GM12878 (cell line): ENCODE measurements around the gene MPP1. TPM values are rescaled to one million over a fixed set of nuclear protein-coding genes. Genes with fewer than 3 reads are reported as not detected.
A peak's percentile ranks its signal among the peaks of the same experiment; 100 is the strongest.

Experiments used
- ATAC-seq: fragments of 200-7000 bp; cut with Tn5 transposase; 3 replicates; pipeline ENCODE4 v1.9.1; 2020; ENCODE audit warnings: mild to moderate bottlenecking, moderate library complexity
- BruUV-seq: library from RNA; stranded (reverse); fragments of 400-500 nt; replicated peaks from 2 replicates; lab custom pipeline; 2021; lab: Mats Ljungman, UMichigan
- CTCF ChIA-PET: fragments of 300-600 bp; sonication (Branson Sonifier 250); formaldehyde crosslinking; extraction: SDS; loops from one replicate; lab custom pipeline; 2021; ENCODE audit warnings: inconsistent platforms; lab: Yijun Ruan, JAX
- POLR2A ChIA-PET: fragments of 350-600 bp; formaldehyde crosslinking; extraction: SDS; loops from one replicate; lab custom pipeline; 2021; ENCODE audit warnings: inconsistent platforms; lab: Charles Lee
- RAD21 ChIA-PET: fragments of 300-600 bp; sonication (Branson Sonifier 250); formaldehyde crosslinking; loops from one replicate; lab custom pipeline; 2023; ENCODE audit warnings: antibody characterized with exemption; ENCODE audit not compliant: unreplicated experiment; lab: Charles Lee
- SMC1A ChIA-PET: fragments of 300-600 bp; sonication (Branson Sonifier 250); formaldehyde crosslinking; loops from one replicate; lab custom pipeline; 2023; ENCODE audit not compliant: unreplicated experiment, uncharacterized antibody; lab: Charles Lee
- DNase-seq: peaks from one replicate; pipeline ENCODE4 v3.0.0-alpha.2; 2011; ENCODE audit warnings: low read depth, low spot score
- FAIRE-seq: peaks from 3 replicates; lab custom pipeline; 2011; peaks lifted over from hg19 to GRCh38; lab: Jason Lieb, UNC
- H2AFZ ChIP-seq: 2 replicates; pipeline ENCODE4 v1.6.0; 2011; ENCODE audit warnings: low read depth, low read length, control low read depth; ENCODE audit not compliant: control insufficient read depth
- H3K27ac ChIP-seq: 2 replicates; pipeline ENCODE4 v1.5.1; 2011; ENCODE audit warnings: control low read depth; ENCODE audit not compliant: control insufficient read depth, insufficient read depth
- H3K27me3 ChIP-seq, 2 experiments: replicated peaks in 1 of 2; 2 replicates each; pipeline versions ENCODE4 v1.6.0 to v1.6.1; 2011; ENCODE audit warnings: low read length in 1 of 2; ENCODE audit not compliant: control insufficient read depth in 2 of 2, insufficient read depth in 2 of 2
- H3K36me3 ChIP-seq, 2 experiments: 2 replicates each; pipeline ENCODE4 v1.5.1; 2011; ENCODE audit warnings: low read length in 1 of 2; ENCODE audit not compliant: control insufficient read depth in 2 of 2, insufficient read depth in 2 of 2
- H3K4me1 ChIP-seq: 2 replicates; pipeline ENCODE4 v1.6.1; 2011; ENCODE audit warnings: mild to moderate bottlenecking, low read length, moderate library complexity, mixed read lengths; ENCODE audit not compliant: control insufficient read depth, insufficient read depth
- H3K4me2 ChIP-seq: 2 replicates; pipeline ENCODE4 v1.6.0; 2011; ENCODE audit warnings: control low read depth; ENCODE audit not compliant: control insufficient read depth, insufficient read depth
- H3K4me3 ChIP-seq: fragments of 200-600 bp; sonication (generic); 2 replicates; pipeline ENCODE4 v1.5.1; 2016
- H3K79me2 ChIP-seq: 2 replicates; pipeline ENCODE4 v1.6.0; 2011; ENCODE audit warnings: low read length; ENCODE audit not compliant: control insufficient read depth, insufficient read depth
- H3K9ac ChIP-seq: 2 replicates; pipeline ENCODE4 v1.8.0; 2011; ENCODE audit warnings: low read length, control low read depth, mixed read lengths; ENCODE audit not compliant: control insufficient read depth, insufficient read depth
- H3K9me3 ChIP-seq: replicated peaks from 3 replicates; pipeline ENCODE4 v1.5.1; 2011; ENCODE audit warnings: mild to moderate bottlenecking, low read length; ENCODE audit not compliant: control insufficient read depth, insufficient read depth
- H4K20me1 ChIP-seq: 2 replicates; pipeline ENCODE4 v1.6.0; 2011; ENCODE audit not compliant: control insufficient read depth, insufficient read depth
- E2F8 ChIP-seq: fragments of 450-650 bp; IDR thresholded peaks from 2 replicates; pipeline ENCODE4 v1.6.1; 2018; ENCODE audit warnings: mild to moderate bottlenecking, low read depth, moderate library complexity; ENCODE audit not compliant: partially characterized antibody
- ESRRA ChIP-seq: IDR thresholded peaks from 2 replicates; pipeline ENCODE4 v1.6.1; 2012; ENCODE audit warnings: mild to moderate bottlenecking, low read length, improper control_type of control experiment
- HDAC6 ChIP-seq: fragments of 200-600 bp; sonication (generic); IDR thresholded peaks from one replicate; pipeline ENCODE4 v1.8.0; 2017; ENCODE audit warnings: antibody characterized with exemption; ENCODE audit not compliant: unreplicated experiment
- NFYB ChIP-seq: IDR thresholded peaks from 2 replicates; pipeline ENCODE4 v1.6.1; 2011; ENCODE audit warnings: low read depth, mild to moderate bottlenecking, low read length, improper control_type of control experiment, moderate library complexity; ENCODE audit not compliant: insufficient read depth
- POU2F2 ChIP-seq: IDR thresholded peaks from 3 replicates; pipeline ENCODE4 v1.6.1; 2011; ENCODE audit warnings: low read depth, mild to moderate bottlenecking, low read length, borderline replicate concordance
- SMC3 ChIP-seq: IDR thresholded peaks from 2 replicates; pipeline ENCODE4 v1.6.1; 2011; ENCODE audit warnings: low read length, improper control_type of control experiment, borderline replicate concordance
- STAT1 ChIP-seq: fragments of 450-650 bp; conservative IDR thresholded peaks from 2 replicates; pipeline ENCODE4 v1.6.1; 2014; ENCODE audit warnings: antibody characterized with exemption, mild to moderate bottlenecking
- ZNF384 ChIP-seq: IDR thresholded peaks from 2 replicates; pipeline ENCODE4 v1.6.1; 2012; ENCODE audit warnings: low read depth, mild to moderate bottlenecking, low read length, improper control_type of control experiment, borderline replicate concordance
- WGBS: methylation state at CpG from one replicate; pipeline ENCODE4 v1.1.6; 2016; ENCODE audit warnings: low lambda C conversion rate; ENCODE audit not compliant: insufficient replicate concordance, insufficient coverage; ENCODE audit errors: missing lambda C conversion rate; 5-methylcytosine and 5-hydroxymethylcytosine counted together
- in situ Hi-C: fragments of 300-500 bp; cut with MboI; formaldehyde crosslinking; loops from 9 replicates; pipeline ENCODE4 v1.14.3; 2018; ENCODE audit warnings: mixed read lengths
- intact Hi-C: fragments of 100-400 bp; cut with micrococcal nuclease; formaldehyde crosslinking; loops from one replicate; pipeline ENCODE4 v1.14.2; 2022; ENCODE audit not compliant: unreplicated experiment
- polyA plus RNA-seq, 11 experiments: library from polyadenylated mRNA; depleted of rRNA in 4 of 11; unstranded in 6 of 11; stranded (reverse) in 5 of 11; fragments of >200 nt; fragmentation: Nextera tagmentation in 4 of 11; fragmentation: Illumina TruSeq in 1 of 11; extraction: Ambion mirVana in 4 of 11; extraction: Trizol in 1 of 11; gene quantifications; 1 replicate in 1 of 11; 2 replicates in 10 of 11; pipeline versions ENCODE4 v1.2.1 to v1.2.3, GENCODE V29; 2011 to 2016; ENCODE audit warnings: inconsistent platforms in 2 of 11, missing spikeins in 2 of 11, low read depth in 1 of 11
- total RNA-seq, 4 experiments: library from RNA; depleted of rRNA in 3 of 4; stranded (reverse); fragments of >200 nt in 3 of 4; fragmentation: Illumina TruSeq in 1 of 4; extraction: Trizol in 1 of 4; gene quantifications; 2 replicates each; pipeline versions ENCODE4 v1.2.1 to v1.2.3, GENCODE V29; 2013 to 2021
- TF ChIP-seq, protein P1 (sequence below): fragments of 450-650 bp; IDR thresholded peaks from 2 replicates; pipeline ENCODE4 v1.6.1; 2017; ENCODE audit warnings: mild to moderate bottlenecking, moderate library complexity
- TF ChIP-seq, protein P2 (sequence below): IDR thresholded peaks from 2 replicates; pipeline ENCODE4 v1.6.1; 2012; ENCODE audit warnings: low read depth, low read length, improper control_type of control experiment

MPP1 gene
- total and polyA plus RNA-seq, 10 of the 15 experiments (the other 5 are each of a cell fraction or from before 2014, with no cell fraction given) = 1.9 to 20.1 (median 14.8) TPM

- Histone ChIP-seq H2AFZ (no peak overlapping the region; the same call in 1 of the 2 replicates), H3K79me2 (no peaks in the 10 kb centered on the region), H3K27ac (peak overlapping the region; percentile 20; the same call in 1 of the 2 replicates), H3K4me2 (peak overlapping the region; percentile 45), H3K9me3 (no peaks in the 10 kb centered on the region), H3K36me3 (no peaks in the 10 kb centered on the region), H4K20me1 (no peaks in the 10 kb centered on the region), H3K27me3 (no peaks in the 10 kb centered on the region), H3K4me1 (no peaks in the 10 kb centered on the region; the same call in 1 of the 2 replicates), H3K9ac (no peak overlapping the region), H3K4me3 (no peak overlapping the region)
- ATAC-seq (peak; percentile 94), DNase-seq (no peak), FAIRE-seq (no peak)
- WGBS = 2% methylated on average over 7 of the region's 7 CpGs
- in situ Hi-C loops = no loop called here
- ChIA-PET CTCF (interaction anchor here (1.8 kb wide), 1 partner anchor 8 kb away, joined by 5 read pairs; no protein-coding TSS in a partner anchor), POLR2A (interaction anchor here (0.9 to 2.6 kb wide), 5 partner anchors 8 to 55 kb away, joined by 3 to 14 read pairs (median 3); partner anchors contain the start of gene MPP1), SMC1A (interaction anchor here (1.0 to 3.2 kb wide), 3 partner anchors 9 to 15 kb away, joined by 3 to 22 read pairs (median 19); partner anchors contain the start of gene MPP1), RAD21 (interaction anchor here (1.1 to 2.1 kb wide), 3 partner anchors 10 to 71 kb away, joined by 3 to 8 read pairs (median 4); partner anchors contain the start of gene MPP1)
- intact Hi-C loops = no loop called here
- no TSS peak for BruUV-seq
- no peak for TF ChIP-seq SMC3
- TF ChIP-seq STAT1 = no peak
- TF ChIP-seq NFYB = no peak
- no peak for TF ChIP-seq E2F8
- TF ChIP-seq HDAC6 = no peak
- TF ChIP-seq, protein P1, sequence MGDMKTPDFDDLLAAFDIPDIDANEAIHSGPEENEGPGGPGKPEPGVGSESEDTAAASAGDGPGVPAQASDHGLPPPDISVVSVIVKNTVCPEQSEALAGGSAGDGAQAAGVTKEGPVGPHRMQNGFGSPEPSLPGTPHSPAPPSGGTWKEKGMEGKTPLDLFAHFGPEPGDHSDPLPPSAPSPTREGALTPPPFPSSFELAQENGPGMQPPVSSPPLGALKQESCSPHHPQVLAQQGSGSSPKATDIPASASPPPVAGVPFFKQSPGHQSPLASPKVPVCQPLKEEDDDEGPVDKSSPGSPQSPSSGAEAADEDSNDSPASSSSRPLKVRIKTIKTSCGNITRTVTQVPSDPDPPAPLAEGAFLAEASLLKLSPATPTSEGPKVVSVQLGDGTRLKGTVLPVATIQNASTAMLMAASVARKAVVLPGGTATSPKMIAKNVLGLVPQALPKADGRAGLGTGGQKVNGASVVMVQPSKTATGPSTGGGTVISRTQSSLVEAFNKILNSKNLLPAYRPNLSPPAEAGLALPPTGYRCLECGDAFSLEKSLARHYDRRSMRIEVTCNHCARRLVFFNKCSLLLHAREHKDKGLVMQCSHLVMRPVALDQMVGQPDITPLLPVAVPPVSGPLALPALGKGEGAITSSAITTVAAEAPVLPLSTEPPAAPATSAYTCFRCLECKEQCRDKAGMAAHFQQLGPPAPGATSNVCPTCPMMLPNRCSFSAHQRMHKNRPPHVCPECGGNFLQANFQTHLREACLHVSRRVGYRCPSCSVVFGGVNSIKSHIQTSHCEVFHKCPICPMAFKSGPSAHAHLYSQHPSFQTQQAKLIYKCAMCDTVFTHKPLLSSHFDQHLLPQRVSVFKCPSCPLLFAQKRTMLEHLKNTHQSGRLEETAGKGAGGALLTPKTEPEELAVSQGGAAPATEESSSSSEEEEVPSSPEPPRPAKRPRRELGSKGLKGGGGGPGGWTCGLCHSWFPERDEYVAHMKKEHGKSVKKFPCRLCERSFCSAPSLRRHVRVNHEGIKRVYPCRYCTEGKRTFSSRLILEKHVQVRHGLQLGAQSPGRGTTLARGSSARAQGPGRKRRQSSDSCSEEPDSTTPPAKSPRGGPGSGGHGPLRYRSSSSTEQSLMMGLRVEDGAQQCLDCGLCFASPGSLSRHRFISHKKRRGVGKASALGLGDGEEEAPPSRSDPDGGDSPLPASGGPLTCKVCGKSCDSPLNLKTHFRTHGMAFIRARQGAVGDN = no peak
- no peak for TF ChIP-seq ZNF384
- TF ChIP-seq, protein P2, sequence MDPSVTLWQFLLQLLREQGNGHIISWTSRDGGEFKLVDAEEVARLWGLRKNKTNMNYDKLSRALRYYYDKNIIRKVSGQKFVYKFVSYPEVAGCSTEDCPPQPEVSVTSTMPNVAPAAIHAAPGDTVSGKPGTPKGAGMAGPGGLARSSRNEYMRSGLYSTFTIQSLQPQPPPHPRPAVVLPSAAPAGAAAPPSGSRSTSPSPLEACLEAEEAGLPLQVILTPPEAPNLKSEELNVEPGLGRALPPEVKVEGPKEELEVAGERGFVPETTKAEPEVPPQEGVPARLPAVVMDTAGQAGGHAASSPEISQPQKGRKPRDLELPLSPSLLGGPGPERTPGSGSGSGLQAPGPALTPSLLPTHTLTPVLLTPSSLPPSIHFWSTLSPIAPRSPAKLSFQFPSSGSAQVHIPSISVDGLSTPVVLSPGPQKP = no peak
- peak; percentile 72; the same call in 1 of the 3 replicates for TF ChIP-seq POU2F2
- no peak for TF ChIP-seq ESRRA
Observed at GRCh38 chrX:154819771-154820341, 14.6 kb upstream of the MPP1 start.
